HepG2 (cell line): Measurements from ENCODE around the gene SMARCD1. TPM values are rescaled to one million over a fixed set of nuclear protein-coding genes. Genes with fewer than 3 reads are reported as not detected.

ENCODE experiments used
- DNMT1 ChIP-seq: sonication (generic); formaldehyde crosslinking; IDR thresholded peaks from 2 replicates; pipeline ENCODE4 v1.5.1; 2020; ENCODE audit warnings: mild to moderate bottlenecking, missing genetic modification reagents
- FOXC1 ChIP-seq: sonication (generic); formaldehyde crosslinking; IDR thresholded peaks from 2 replicates; pipeline ENCODE4 v1.8.0; 2022; ENCODE audit warnings: mild to moderate bottlenecking, missing genetic modification reagents, borderline replicate concordance
- GFI1 ChIP-seq: sonication (generic); formaldehyde crosslinking; IDR thresholded peaks from 2 replicates; pipeline ENCODE4 v1.5.0; 2020; ENCODE audit warnings: missing genetic modification reagents, mild to moderate bottlenecking, borderline replicate concordance
- HIVEP1 ChIP-seq: sonication (generic); formaldehyde crosslinking; IDR thresholded peaks from 2 replicates; pipeline ENCODE4 v1.4.0; 2020; ENCODE audit warnings: mild to moderate bottlenecking, missing genetic modification reagents
- MTA3 ChIP-seq: sonication (generic); formaldehyde crosslinking; IDR thresholded peaks from 2 replicates; pipeline ENCODE4 v1.4.0; 2020; ENCODE audit warnings: missing genetic modification reagents
- ONECUT2 ChIP-seq: sonication (generic); formaldehyde crosslinking; IDR thresholded peaks from 2 replicates; pipeline ENCODE4 v1.4.0; 2020; ENCODE audit warnings: missing genetic modification reagents
- SAP130 ChIP-seq: IDR thresholded peaks from 2 replicates; pipeline ENCODE4 v1.6.1; 2016; ENCODE audit warnings: low read depth
- SETDB1 ChIP-seq: sonication (generic); formaldehyde crosslinking; IDR thresholded peaks from 2 replicates; pipeline ENCODE4 v1.5.1; 2020; ENCODE audit warnings: missing genetic modification reagents, mild to moderate bottlenecking, borderline replicate concordance
- SSRP1 ChIP-seq: IDR thresholded peaks from 2 replicates; pipeline ENCODE4 v1.6.1; 2016; ENCODE audit warnings: control low read depth
- TEF ChIP-seq: sonication (generic); formaldehyde crosslinking; IDR thresholded peaks from 2 replicates; pipeline ENCODE4 v1.5.0; 2020; ENCODE audit warnings: missing genetic modification reagents
- THRA ChIP-seq: sonication (generic); formaldehyde crosslinking; IDR thresholded peaks from 2 replicates; pipeline ENCODE4 v1.4.0; 2020; ENCODE audit warnings: missing genetic modification reagents, borderline replicate concordance
- YEATS2 ChIP-seq: sonication (generic); formaldehyde crosslinking; IDR thresholded peaks from 2 replicates; pipeline ENCODE4 v1.4.0; 2020; ENCODE audit warnings: missing genetic modification reagents, borderline replicate concordance
- ZBTB3 ChIP-seq: sonication (generic); formaldehyde crosslinking; IDR thresholded peaks from 2 replicates; pipeline ENCODE4 v1.4.0; 2020; ENCODE audit warnings: low read depth, mild to moderate bottlenecking, moderate library complexity, missing genetic modification reagents, borderline replicate concordance
- ZBTB7A ChIP-seq: sonication (generic); formaldehyde crosslinking; IDR thresholded peaks from 2 replicates; pipeline ENCODE4 v1.8.0; 2022; ENCODE audit warnings: mild to moderate bottlenecking, missing genetic modification reagents
- ZKSCAN5 ChIP-seq: sonication (generic); formaldehyde crosslinking; IDR thresholded peaks from 2 replicates; pipeline ENCODE4 v1.5.1; 2020; ENCODE audit warnings: mild to moderate bottlenecking, missing genetic modification reagents
- ZNF180 ChIP-seq: sonication (generic); formaldehyde crosslinking; IDR thresholded peaks from 2 replicates; pipeline ENCODE4 v1.4.0; 2020; ENCODE audit warnings: low read depth, missing genetic modification reagents, borderline replicate concordance
- ZNF207 ChIP-seq: fragments of 450-650 bp; IDR thresholded peaks from 2 replicates; pipeline ENCODE4 v1.6.1; 2016; ENCODE audit warnings: antibody characterized with exemption, borderline replicate concordance
- ZNF468 ChIP-seq: sonication (generic); formaldehyde crosslinking; IDR thresholded peaks from 2 replicates; pipeline ENCODE4 v1.8.0; 2022; ENCODE audit warnings: mild to moderate bottlenecking, moderate library complexity, missing genetic modification reagents
- ZNF652 ChIP-seq: IDR thresholded peaks from 2 replicates; pipeline ENCODE4 v1.6.1; 2016; ENCODE audit warnings: low read depth, borderline replicate concordance
- ZNF776 ChIP-seq: sonication (generic); formaldehyde crosslinking; IDR thresholded peaks from 2 replicates; pipeline ENCODE4 v1.4.0; 2020; ENCODE audit warnings: mild to moderate bottlenecking, missing genetic modification reagents
- ZNF781 ChIP-seq: sonication (generic); formaldehyde crosslinking; IDR thresholded peaks from 2 replicates; pipeline ENCODE4 v1.5.1; 2020; ENCODE audit warnings: borderline replicate concordance, mild to moderate bottlenecking, missing genetic modification reagents; ENCODE audit errors: not compliant biosample characterization
- ZSCAN12 ChIP-seq: sonication (generic); formaldehyde crosslinking; IDR thresholded peaks from 2 replicates; pipeline ENCODE4 v1.9.0; 2021; ENCODE audit warnings: mild to moderate bottlenecking, missing genetic modification reagents
- ZUFSP ChIP-seq: sonication (generic); formaldehyde crosslinking; IDR thresholded peaks from 2 replicates; pipeline ENCODE4 v1.9.0; 2021; ENCODE audit warnings: missing genetic modification reagents, mild to moderate bottlenecking, borderline replicate concordance
- polyA plus RNA-seq, 8 experiments: library from polyadenylated mRNA; depleted of rRNA in 3 of 8; stranded (reverse) in 7 of 8; unstranded in 1 of 8; fragments of >200 nt; fragmentation: Illumina TruSeq in 4 of 8; extraction: Trizol in 4 of 8; gene quantifications; 2 replicates each; pipeline versions ENCODE4 v1.2.1 to v1.2.3, GENCODE V29; 2011 to 2016; ENCODE audit warnings: low read depth in 4 of 8, missing spikeins in 1 of 8, mixed read lengths in 1 of 8; ENCODE audit not compliant: insufficient read depth in 1 of 8
- total RNA-seq, 5 experiments: library from RNA; depleted of rRNA; stranded (reverse); fragments of >200 nt; fragmentation: Illumina TruSeq; extraction: Trizol; gene quantifications; 2 replicates each; pipeline ENCODE4 v1.2.3, GENCODE V29; 2016; ENCODE audit warnings: low read depth in 1 of 5
- TF ChIP-seq, protein P1 (sequence below): sonication (generic); formaldehyde crosslinking; conservative IDR thresholded peaks from 2 replicates; pipeline ENCODE4 v1.4.0; 2020; ENCODE audit warnings: mild to moderate bottlenecking, missing genetic modification reagents, moderate library complexity

SMARCD1 gene
- total and polyA plus RNA-seq, 2 of the 13 experiments (the other 11 are each of a cell fraction or from before 2014, with no cell fraction given), result 51.7 to 54.6 TPM

GRCh38 chr12:50110127-50110761 lies 25.1 kb downstream of the SMARCD1 start (continued):
- TF ChIP-seq ZUFSP (CRISPR knock-in tag), result no peak
- TF ChIP-seq GFI1 (CRISPR knock-in tag), result 0 out of 2 replicates have a peak, but pooled peaks have one; percentile 33
- peak; percentile 88 for TF ChIP-seq HIVEP1 (CRISPR knock-in tag)
- no peak for TF ChIP-seq ZNF180 (CRISPR knock-in tag)
- TF ChIP-seq TEF (CRISPR knock-in tag), result no peak; the same call in 1 of the 2 replicates
- TF ChIP-seq SAP130, result peak; percentile 58; the same call in 1 of the 2 replicates
- TF ChIP-seq DNMT1 (CRISPR knock-in tag), result no peak
- TF ChIP-seq ZNF207, result no peak
- peak; percentile 22; the same call in 1 of the 2 replicates for TF ChIP-seq YEATS2
- TF ChIP-seq ZSCAN12, result no peak
- no peak for TF ChIP-seq ZBTB3 (CRISPR knock-in tag)
- TF ChIP-seq ZBTB7A (CRISPR knock-in tag), result no peak
- no peak for TF ChIP-seq MTA3
- TF ChIP-seq SSRP1 (CRISPR knock-in tag), result no peak
- TF ChIP-seq ZNF652 (CRISPR knock-in tag), result no peak
- TF ChIP-seq THRA (CRISPR knock-in tag), result no peak
- TF ChIP-seq, protein P1, sequence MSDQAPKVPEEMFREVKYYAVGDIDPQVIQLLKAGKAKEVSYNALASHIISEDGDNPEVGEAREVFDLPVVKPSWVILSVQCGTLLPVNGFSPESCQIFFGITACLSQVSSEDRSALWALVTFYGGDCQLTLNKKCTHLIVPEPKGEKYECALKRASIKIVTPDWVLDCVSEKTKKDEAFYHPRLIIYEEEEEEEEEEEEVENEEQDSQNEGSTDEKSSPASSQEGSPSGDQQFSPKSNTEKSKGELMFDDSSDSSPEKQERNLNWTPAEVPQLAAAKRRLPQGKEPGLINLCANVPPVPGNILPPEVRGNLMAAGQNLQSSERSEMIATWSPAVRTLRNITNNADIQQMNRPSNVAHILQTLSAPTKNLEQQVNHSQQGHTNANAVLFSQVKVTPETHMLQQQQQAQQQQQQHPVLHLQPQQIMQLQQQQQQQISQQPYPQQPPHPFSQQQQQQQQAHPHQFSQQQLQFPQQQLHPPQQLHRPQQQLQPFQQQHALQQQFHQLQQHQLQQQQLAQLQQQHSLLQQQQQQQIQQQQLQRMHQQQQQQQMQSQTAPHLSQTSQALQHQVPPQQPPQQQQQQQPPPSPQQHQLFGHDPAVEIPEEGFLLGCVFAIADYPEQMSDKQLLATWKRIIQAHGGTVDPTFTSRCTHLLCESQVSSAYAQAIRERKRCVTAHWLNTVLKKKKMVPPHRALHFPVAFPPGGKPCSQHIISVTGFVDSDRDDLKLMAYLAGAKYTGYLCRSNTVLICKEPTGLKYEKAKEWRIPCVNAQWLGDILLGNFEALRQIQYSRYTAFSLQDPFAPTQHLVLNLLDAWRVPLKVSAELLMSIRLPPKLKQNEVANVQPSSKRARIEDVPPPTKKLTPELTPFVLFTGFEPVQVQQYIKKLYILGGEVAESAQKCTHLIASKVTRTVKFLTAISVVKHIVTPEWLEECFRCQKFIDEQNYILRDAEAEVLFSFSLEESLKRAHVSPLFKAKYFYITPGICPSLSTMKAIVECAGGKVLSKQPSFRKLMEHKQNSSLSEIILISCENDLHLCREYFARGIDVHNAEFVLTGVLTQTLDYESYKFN (CRISPR knock-in tag), result peak; percentile 79
- TF ChIP-seq ZNF781 (CRISPR knock-in tag), result no peak
- TF ChIP-seq ZNF468, result no peak
- TF ChIP-seq ZKSCAN5 (CRISPR knock-in tag), result no peak
- TF ChIP-seq SETDB1 (CRISPR knock-in tag), result no peak
- no peak for TF ChIP-seq ONECUT2
- 0 out of 2 replicates have a peak, but pooled peaks have one; percentile 28 for TF ChIP-seq FOXC1 (CRISPR knock-in tag)
- TF ChIP-seq ZNF776 (CRISPR knock-in tag), result no peak
